ENCODE results near the gene COMMD9.

Gene COMMD9

DNA sequence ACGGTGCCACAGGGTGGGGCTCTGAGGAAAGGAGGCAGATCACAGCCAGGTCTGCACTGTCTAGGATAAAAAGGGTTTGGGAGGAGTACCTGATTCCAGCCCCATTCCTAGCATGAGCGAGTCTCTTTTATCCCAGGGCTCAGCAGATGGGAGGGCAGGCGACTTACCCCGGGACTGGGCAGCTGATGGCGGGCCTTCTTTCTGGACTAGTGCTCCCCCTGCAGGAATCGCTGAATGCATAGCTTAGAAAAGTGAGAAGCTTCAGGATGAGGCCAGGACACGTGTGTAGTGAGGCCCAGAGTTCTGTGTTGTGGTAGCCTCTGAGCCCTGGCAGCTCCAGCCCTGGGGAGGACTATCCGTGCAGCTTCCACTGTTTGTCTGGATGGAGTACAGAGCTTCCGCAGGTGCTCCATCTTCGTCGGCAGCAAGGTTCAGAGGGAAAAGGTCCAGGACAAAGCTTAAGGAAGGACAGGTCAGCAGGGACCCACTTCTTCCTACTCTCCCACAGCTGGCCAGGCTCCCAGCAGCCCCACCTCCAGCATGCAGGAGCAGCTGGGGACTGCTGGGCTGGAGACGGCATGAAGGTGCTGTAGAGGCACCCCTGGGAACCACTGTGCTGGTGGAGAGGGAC, 30.4 kb downstream of the COMMD9 start:
- TF ChIP-seq CTCF (IDR thresholded peaks at IDR 0.05; ENCODE audit: extremely low read depth, insufficient read depth, missing control alignments) = peak; percentile 49
- in situ Hi-C loops (cut with MboI; ENCODE audit: low pct_unique_long_range_greater_than_20kb, low sequenced_read_pairs, unreplicated experiment) = loop anchor here (25.0 kb wide), 1 partner anchor 447 kb away; no protein-coding TSS in a partner anchor
- DNase-seq (ENCODE audit: low spot score) = peak; percentile 19

GRCh38 chr11:36257351-36257750, 31.9 kb downstream of the COMMD9 start:
- no peak for TF ChIP-seq CTCF (IDR thresholded peaks at IDR 0.05; ENCODE audit: extremely low read depth, insufficient read depth, missing control alignments)
- DNase-seq (ENCODE audit: low spot score) = no peak
- in situ Hi-C loops (cut with MboI; ENCODE audit: low pct_unique_long_range_greater_than_20kb, low sequenced_read_pairs, unreplicated experiment) = loop anchor here (25.0 kb wide), 1 partner anchor 445 kb away; no protein-coding TSS in a partner anchor

- no peak for TF ChIP-seq CTCF (IDR thresholded peaks at IDR 0.05; ENCODE audit: extremely low read depth, insufficient read depth, missing control alignments)
- no peak for DNase-seq (ENCODE audit: low spot score)
- in situ Hi-C loops (cut with MboI; ENCODE audit: low pct_unique_long_range_greater_than_20kb, low sequenced_read_pairs, unreplicated experiment) = loop anchor here (25.0 kb wide), 1 partner anchor 442 kb away; no protein-coding TSS in a partner anchor
Observed at GRCh38 chr11:36254713-36255112, 34.5 kb downstream of the COMMD9 start.

DNA sequence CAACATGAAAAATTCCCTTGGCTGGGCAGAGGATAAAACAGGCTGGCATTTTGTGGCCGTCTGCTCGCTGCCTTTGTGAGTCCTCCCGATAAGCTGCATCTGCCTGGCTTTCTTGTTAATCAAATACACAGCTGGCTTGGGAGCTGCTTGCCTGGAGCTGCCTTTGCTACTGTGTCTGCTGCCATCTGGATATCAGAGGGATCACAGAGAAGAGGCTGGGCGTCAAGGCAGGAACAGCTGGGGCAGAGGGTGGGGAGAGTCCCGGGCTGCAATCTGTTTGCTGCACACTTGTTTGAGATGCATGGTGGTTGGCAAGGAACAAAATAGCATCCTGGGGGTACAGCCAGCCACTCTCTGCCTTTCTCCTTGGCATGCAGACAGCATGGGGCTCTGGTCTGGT, 36.0 kb downstream of the COMMD9 start:
- no peak for DNase-seq (ENCODE audit: low spot score)
- in situ Hi-C loops (cut with MboI; ENCODE audit: low pct_unique_long_range_greater_than_20kb, low sequenced_read_pairs, unreplicated experiment) = loop anchor here (25.0 kb wide), 1 partner anchor 441 kb away; no protein-coding TSS in a partner anchor
- TF ChIP-seq CTCF (IDR thresholded peaks at IDR 0.05; ENCODE audit: extremely low read depth, insufficient read depth, missing control alignments) = no peak

- no peak for TF ChIP-seq CTCF (IDR thresholded peaks at IDR 0.05; ENCODE audit: extremely low read depth, insufficient read depth, missing control alignments)
- in situ Hi-C loops (cut with MboI; ENCODE audit: low pct_unique_long_range_greater_than_20kb, low sequenced_read_pairs, unreplicated experiment) = loop anchor here (25.0 kb wide), 1 partner anchor 440 kb away; no protein-coding TSS in a partner anchor
- DNase-seq (ENCODE audit: low spot score) = no peak
Observed at GRCh38 chr11:36251823-36252222, 37.4 kb downstream of the COMMD9 start.

DNA sequence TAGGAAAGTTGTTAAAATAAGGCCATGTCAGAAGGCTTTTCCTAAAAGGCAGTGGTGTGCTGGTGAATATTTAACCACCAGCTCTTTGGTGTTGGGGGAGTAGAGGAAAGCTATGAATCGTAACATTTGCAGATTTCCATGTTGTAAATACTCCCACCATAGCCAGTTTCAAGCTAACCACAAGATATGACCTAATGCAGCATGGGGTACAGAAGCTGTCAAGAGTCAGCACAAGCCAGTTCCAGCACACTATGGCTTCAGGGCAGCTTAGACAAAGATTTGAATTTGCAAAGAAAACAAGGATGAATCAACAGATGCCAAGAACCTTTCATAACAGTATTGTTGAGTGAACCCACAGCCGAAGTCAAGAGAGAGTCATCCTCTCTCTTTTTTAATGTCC, 40.0 kb downstream of the COMMD9 start:
- no peak for DNase-seq (ENCODE audit: low spot score)
- no peak for TF ChIP-seq CTCF (IDR thresholded peaks at IDR 0.05; ENCODE audit: extremely low read depth, insufficient read depth, missing control alignments)
- in situ Hi-C loops (cut with MboI; ENCODE audit: low pct_unique_long_range_greater_than_20kb, low sequenced_read_pairs, unreplicated experiment) = no loop called here
